ENCODE measurements around the gene ZDHHC8.

ZDHHC8 gene

DNA sequence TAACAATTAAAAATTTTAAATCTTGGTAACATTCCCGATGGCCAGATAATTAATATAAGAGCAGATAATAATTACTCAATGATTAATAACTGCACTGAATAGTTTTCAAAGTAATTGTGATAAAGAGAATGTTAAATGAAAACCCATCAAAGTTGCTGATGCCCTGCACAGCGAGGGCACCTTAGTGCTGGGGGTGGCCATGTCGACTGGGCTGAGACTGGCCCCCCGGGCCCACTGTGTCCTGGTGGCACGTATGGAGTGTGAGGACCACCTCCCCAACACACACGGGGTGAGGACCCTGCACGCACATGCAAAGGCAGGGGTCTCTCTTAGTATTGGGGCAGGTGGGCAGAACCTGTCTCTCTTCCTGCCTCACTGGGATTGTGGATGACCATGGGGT is 34.3 kb downstream of the ZDHHC8 start:
- no peak for DNase-seq

DNA sequence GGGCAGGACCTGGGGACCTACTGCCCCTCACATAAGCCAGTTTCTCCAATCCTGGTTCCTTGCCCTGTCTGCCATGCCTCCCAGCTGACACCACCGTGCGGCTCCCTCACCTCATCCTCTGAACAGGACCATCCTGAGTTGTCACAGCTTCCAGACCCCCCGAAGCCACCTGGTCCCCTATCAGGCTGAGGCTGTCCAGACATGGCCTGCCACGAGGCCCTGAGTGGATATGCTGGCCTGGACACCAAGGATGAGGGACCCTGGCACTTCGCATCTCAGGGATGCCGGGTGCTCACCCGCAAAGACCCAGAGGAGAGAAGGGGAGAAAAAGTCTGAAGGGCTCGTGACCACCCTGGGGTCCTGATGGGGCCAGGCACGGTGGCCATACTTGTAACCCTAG is 35.1 kb downstream of the ZDHHC8 start:
- no peak for DNase-seq

DNA sequence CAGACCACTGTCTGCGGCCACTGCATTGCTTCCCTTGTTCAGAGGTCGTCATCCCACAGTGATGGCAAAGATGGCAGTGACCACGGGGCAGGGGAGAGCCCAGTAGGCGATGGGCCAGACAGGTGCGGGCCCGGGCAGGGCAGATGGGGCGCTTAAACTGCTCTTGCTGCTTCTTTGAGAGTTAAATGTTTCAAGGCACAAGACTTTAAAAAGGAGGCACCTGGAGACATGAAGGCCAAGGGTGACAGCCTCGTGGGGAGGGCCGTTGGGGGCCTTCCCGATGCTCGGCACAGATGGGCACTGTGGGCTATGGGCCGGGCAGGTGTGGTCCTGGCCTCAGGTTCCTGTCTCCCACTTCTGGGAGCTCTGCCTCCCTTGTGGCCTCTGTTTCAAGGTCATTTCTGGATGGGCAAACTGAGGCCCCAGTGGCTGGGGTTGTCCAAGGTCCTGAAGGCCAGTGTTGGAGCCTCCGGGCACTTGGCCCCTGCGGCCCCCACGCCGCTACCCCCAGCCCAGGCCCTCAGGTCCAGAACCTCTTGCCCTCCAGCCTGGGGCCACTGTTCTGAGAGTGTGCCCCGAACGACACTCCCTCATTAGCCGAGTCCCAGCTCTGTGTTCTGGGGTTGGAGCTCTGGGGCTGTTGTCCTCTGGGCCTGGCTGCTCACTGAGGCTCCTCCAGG is 36.2 kb downstream of the ZDHHC8 start:
- no peak for DNase-seq

DNA sequence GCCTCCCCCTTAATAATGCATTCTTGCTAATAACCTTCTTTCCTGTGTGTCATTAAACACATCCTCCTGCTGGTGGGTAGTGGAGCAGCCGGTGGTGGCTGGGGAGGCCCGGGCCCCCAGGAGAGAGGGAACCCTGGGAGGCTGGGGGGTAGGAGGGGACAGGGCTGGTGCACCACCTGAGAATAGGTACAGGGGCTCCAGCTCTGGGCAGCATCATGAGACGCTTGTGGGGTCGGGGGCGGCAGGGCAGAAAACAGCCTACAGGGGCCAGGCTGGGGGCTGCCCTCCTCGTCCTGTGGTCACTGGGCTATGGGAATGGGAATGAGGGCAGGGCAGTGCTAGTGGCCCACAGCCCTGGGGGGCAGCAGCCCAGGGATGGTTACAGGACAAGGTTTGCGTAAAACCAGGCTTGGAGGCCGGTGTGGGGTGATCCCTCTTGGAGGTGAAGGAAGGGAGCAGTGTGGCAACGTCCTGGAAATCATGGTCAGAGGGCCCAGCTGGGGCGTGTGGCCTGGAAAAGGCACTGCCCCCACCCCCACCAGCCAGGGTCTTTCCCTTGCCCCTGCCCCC is 37.7 kb downstream of the ZDHHC8 start:
- no peak for DNase-seq

- no peak for DNase-seq
Observed at GRCh38 chr22:20170170-20170569, 38.6 kb downstream of the ZDHHC8 start.

DNA sequence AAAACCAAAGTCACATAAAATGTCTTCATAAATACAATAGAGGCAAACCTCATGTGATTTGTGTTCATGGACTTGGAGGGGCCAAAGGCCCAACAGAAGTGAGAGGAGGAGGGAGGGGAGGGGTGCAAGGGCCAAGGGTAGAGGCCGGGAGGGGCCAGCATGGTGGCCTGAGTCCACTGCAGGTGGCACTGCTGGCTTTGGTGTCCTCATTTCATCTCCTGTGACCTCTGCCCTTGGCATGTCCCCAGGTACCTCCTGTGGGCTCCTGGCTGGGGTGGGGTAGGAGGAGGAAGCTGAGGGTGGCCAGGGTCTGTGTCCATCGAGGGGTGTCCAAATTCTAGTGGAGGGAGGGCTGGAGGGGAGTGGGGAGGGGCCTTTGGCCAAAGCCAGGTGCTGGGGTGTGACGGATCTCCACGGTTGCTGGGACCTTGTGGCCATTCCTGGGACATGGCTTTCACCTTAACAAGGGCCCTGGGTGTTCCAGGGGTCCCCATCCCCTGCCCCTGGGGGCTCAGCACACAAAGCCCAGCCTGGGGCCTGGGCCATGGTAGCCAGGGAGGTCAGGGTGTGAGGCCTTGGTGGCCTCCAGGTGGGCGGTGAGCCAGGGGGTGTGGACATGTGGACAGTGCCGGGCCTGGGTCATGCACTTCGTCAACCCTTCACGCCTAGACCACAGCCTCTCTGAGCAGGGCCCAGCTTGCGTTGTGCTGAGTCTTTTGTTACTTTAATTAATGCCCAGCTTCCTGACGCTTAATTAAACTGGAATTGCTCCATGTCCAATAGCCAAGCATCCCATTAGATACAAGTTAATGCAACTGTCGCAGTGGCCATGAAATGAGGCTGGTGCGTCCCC is 39.9 kb downstream of the ZDHHC8 start:
- DNase-seq, result no peak

DNA sequence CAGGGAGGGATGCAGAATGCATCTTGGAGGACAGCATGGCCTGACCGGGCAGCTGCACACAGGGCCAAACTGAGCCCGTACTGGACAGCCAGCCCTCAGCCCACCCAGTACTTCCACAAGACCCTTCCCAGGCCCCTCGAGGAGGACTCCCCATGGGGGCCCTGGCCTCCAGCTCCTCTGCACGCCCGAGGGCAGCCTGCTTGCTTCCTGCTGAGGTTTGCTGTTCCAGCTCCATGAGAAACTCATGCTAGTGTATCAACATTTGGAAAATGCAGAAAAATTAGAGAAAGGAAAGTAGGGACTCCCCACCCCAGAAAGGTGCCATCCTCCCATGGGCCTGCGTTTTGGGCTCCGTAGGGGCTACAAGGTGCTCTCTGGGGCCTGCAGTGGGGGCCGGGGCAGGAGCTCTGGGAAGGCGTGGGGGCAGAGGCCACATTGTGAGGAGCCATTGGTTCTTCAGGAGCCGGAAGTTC is 40.6 kb downstream of the ZDHHC8 start:
- DNase-seq, result no peak

DNA sequence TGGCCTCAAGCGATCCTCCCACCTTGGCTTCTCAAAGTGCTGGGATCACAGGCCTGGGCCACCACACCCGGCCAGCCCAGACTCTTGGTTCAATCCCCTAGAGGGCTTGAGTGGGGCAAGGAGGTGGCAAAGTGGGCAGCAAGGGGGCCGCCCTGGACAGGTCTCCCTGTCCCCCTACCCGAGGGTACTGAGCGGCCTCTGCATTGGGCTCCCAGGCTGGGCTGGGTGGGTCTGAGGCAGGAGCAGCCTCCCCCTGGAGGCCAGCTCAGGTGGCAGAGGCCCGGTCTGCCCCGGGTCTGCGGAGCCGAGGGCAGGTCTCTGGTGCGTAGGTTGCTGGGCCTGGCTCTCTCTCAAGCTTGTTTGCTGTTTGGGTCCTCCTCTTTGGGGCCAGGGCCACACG is 41.6 kb downstream of the ZDHHC8 start:
- no peak for DNase-seq

- no peak for DNase-seq
Observed at GRCh38 chr22:20173772-20174171, 42.2 kb downstream of the ZDHHC8 start.

DNA sequence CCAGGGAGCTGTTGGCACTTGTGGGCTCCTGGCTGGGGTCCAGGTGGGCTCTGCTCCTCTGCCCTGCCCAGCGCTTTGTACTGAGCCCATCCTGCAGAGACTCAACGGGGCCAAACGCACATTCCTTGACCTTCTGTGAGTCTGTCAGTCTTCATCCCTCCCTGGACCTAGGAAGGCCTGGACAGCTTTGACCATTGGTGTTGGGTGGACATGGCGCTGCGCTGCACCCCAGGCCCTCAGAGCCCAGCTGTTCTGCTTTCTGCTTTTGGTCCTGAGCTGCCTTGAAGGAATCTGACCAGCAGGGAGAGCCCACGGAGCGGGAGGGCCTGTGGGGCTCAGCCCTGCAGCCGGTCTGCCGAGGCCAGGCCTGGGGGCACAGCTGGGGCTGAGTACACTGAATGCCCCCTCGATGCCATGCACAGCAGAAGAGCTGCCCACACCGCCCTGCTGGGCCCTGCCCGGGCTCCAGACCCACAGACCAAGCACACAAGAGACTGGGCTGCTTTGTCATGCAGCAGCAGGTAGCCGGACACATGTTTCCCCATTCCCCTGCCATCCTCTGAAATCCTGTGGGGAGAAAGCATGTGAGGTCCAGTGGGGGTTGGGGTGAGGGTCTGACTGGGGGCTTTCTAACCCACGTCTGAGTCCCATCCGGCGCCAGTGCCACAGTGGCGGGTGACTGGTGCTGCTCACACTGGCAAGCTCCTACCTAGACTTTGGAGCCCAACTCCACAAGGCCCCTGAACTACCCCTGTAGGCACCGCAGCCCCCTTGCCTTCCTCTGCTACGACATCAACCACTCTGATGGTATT is 43.4 kb downstream of the ZDHHC8 start:
- no peak for DNase-seq

GRCh38 chr22:20175597-20175900 is 43.9 kb downstream of the ZDHHC8 start:
- DNase-seq, result no peak

GRCh38 chr22:20176421-20177085 is 44.9 kb downstream of the ZDHHC8 start:
- no peak for DNase-seq

DNA sequence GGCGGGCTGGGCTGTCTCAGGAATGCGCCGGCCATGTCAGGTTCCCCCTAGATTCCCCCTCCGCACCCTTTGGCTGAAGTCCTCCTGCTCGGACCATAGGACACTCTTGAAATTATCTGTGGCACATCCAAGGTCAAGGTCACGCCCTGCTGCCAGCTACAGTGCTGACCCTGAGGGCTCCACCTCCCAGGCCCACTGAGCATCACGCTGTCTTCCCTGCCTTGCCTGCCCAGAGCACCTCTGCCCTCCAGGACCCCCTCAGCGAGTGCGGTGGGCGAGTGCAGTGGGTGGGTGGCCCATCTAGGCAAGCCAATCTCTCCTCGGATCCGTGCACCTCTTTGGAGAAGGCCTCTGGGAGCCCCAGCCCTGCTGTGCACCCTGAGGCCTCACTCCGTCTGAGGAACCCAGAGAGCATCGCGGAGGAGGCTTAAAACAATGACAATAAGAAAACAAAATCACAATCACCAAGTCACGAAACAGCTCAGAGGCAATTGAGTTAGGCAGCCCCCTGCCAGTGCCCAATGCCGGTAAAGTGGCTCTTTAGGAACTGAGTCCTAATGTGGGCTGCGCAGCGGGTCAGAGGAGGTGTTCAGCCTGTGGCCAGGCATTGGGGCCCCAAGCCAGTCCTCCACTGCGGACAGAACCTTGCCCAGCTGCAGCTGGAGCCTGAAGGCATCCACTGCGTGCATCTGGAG is 45.8 kb downstream of the ZDHHC8 start:
- no peak for DNase-seq

DNA sequence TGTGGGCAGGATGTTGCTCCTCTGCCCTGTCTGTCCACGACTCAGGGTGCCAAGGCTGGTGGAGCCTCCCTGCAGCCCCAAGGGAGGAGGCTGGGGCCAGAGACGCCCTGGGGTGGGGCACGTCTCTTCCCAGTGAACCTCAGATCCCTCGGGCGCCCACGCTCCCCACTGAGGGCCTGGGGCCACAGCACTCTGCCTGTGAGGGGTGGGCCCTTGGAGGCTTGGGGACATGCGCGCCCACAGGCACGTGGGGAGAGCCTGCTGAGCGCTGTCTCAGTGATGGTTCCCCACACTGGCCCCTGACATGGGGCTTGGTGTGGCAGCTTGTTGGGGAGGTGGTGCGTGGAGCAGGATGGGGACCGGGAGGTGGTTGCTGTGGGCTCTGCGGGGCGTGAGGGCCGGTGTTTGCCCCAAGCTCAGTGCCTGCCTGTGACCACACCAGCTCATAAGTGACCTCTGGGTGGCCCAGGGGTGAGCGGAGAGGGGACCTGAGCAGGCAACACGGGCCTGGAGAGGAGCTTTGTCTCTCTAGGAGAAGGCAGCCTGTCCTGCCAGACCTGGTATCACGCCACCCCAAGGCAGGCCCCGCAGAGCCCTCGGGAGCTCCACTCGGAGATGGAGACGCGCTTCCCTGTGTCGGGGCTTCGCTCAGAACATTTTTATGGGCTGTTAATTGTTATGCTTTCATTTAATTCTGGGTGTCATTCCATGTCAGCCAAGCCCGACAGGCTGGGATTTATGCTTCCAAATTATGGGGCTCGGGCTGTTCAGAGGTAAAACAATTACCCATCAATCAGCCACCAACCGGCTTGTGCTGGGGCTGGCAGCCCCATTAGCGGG is 46.7 kb downstream of the ZDHHC8 start:
- DNase-seq, result no peak

DNA sequence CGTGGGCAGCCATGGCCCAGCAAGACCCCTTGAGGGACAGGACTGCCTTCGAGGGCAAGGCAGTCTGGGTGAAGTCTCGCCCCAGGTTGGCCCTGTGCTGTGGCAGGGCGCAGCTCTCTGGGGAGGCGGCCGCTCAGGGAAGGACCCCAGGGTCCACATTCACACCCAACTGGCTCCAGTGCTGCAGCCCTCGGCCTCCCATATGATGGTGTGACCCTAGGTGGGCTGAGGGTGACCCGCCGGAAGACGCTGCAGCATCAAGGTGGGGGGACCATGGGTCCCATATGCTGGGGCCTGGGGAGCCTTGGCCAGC is 47.3 kb downstream of the ZDHHC8 start:
- DNase-seq, result no peak

DNA sequence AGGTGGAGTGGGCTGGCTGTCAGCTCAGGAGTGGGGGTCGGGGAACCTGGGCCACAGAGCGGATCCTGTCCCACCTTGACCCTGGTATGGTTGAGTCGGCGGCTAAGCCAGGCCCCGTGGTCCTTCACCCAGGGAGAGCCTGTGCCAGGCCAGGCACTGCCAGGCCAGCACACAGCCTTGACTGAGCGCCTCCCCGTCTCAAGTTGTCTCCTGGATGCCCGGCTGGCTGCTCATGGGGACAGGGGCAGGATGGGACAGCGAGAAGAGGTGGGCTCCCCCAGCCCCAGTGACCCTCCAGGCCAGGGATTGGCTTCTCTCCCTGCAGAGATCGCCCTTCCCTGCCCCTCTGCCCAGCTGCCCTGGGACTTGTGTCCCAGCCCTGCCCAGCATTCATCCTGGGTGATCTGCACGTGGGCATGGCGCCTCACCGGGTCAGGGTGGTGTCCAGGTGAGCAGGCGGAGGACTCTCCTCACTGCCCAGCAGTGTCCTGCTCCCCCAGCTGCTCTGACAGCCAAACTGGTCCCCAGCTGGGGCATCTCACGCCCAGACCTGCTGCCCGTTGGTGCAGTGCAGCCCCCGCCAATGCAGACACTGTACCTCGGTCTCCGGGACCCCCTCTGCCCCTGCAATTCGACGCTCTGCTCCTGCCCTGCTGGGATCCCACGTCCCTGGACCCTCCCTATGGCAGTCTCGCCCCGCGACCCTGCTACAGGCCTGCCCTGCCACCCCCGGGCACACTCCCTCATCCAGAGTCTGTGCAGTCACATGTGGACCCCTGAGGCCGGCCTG is 48.0 kb downstream of the ZDHHC8 start:
- no peak for DNase-seq

DNA sequence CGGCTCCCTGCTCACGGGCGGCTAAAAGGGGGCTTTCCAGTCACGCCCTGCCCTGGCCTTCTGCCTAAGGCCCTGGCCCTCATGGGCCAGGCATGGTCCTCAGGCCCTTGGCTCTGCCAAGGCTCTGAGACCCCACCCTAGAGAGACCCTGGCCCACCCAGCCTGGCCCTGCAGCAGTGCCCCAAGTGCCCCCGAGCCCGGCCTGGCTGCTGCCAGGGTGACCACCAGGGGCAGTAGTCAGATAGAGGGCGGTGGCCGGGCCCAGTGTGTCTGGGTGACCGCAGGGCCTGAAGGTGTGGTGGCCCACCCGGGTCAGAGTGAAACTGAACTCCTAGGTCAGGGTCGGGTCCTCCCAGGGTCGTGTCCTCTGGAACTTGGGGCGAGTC is 48.6 kb downstream of the ZDHHC8 start:
- no peak for DNase-seq

DNA sequence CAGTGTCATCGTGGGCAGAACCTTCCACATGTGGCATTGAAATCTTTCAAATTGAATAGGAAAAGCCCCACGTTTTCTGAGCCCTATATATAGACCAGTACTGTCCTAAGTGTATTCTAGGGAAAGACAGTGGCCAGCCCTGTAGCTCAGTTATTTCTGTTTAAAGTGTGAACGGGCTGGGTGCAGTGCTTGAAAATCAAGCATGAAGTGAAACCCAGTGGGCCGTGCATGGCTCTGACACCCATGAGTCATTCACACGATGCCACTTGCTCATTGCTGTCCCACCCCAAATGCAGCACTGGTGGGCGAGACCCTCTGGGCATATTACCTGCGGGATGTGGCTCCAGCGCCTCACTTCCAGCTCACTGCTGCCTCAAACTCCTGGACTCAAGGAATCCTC is 49.0 kb downstream of the ZDHHC8 start:
- no peak for DNase-seq

DNA sequence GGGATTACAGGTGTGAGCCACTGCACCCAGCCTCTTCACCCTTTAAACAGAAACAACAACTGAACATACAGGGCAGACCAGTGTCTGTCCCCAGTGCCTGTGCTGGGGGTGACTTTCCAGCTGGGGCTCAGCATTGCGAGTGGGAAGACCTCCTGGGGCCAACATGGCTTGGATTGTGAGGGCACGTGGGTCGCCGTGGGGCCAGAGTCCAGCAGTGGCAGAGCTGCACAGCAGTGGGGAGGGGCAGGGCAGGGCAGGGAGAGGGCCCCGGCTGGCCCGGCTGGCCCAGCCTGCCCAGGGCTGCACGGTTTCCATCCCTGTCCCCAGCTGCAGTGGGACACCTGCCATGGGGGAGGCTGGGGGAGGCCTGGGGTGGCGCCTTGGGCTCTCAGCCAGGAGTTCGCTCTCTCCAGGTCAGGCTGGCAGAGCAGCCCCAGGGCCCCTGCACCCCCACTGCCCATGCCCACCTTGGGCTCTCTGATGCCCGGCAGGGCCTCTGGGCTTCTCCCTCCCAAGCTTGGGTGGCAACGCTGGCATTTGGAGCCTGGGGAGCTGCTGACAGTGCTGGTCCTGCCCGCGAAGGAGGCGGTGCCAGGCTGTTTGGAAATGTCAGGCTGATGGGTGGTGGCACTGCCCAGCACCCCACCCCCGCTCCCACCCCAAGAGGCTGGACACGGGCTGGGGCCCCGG is 49.7 kb downstream of the ZDHHC8 start:
- DNase-seq, result no peak

GRCh38 chr22:20181884-20182236 is 50.3 kb downstream of the ZDHHC8 start:
- DNase-seq, result no peak

Data from COR-L47 (cell line).